WTC11 (cell line): ENCODE data around the gene DENND6A. TPM values are rescaled to one million over a fixed set of nuclear protein-coding genes. Genes with fewer than 3 reads are reported as not detected.

Experiments used
- ATAC-seq: fragments of 200-7000 bp; cut with Tn5 transposase; 2 replicates; pipeline ENCODE4 v1.10.0; 2021; ENCODE audit warnings: mild to moderate bottlenecking, moderate library complexity
- CTCF ChIA-PET: fragments of 300-600 bp; sonication (Branson Sonifier 250); formaldehyde crosslinking; loops from one replicate; lab custom pipeline; 2021; ENCODE audit warnings: antibody characterized with exemption; lab: Charles Lee
- POLR2A ChIA-PET: fragments of 350-600 bp; sonication (Branson Sonifier 250); formaldehyde crosslinking; loops from one replicate; lab custom pipeline; 2021; ENCODE audit warnings: antibody characterized with exemption; lab: Charles Lee
- DNase-seq: peaks from one replicate; pipeline ENCODE4 v3.0.0; 2021; ENCODE audit warnings: low spot score
- H3K27ac Mint-ChIP-seq: 2 replicates; pipeline ENCODE4 v1.8.0; 2021; ENCODE audit warnings: mixed read lengths
- H3K27me3 Mint-ChIP-seq: 2 replicates; pipeline ENCODE4 v1.8.0; 2021; ENCODE audit warnings: low read depth, mild to moderate bottlenecking, moderate library complexity, mixed read lengths
- H3K36me3 Mint-ChIP-seq: 2 replicates; pipeline ENCODE4 v1.8.0; 2021; ENCODE audit warnings: mixed read lengths
- H3K4me1 Mint-ChIP-seq: 2 replicates; pipeline ENCODE4 v1.8.0; 2022; ENCODE audit warnings: mixed read lengths
- H3K4me3 Mint-ChIP-seq: 2 replicates; pipeline ENCODE4 v1.8.0; 2021; ENCODE audit warnings: mild to moderate bottlenecking, moderate library complexity, mixed read lengths
- H3K9me3 Mint-ChIP-seq: 2 replicates; pipeline ENCODE4 v1.8.0; 2021; ENCODE audit warnings: mixed read lengths
- ARID4B ChIP-seq: sonication (generic); formaldehyde crosslinking; IDR thresholded peaks from 2 replicates; pipeline ENCODE4 v1.8.0; 2023; ENCODE audit warnings: missing genetic modification reagents, mild to moderate bottlenecking, borderline replicate concordance
- E2F1 ChIP-seq: sonication (generic); formaldehyde crosslinking; IDR thresholded peaks from 2 replicates; pipeline ENCODE4 v1.8.0; 2022; ENCODE audit warnings: mild to moderate bottlenecking, missing genetic modification reagents
- E2F4 ChIP-seq: sonication (generic); formaldehyde crosslinking; IDR thresholded peaks from 2 replicates; pipeline ENCODE4 v1.8.1; 2022; ENCODE audit warnings: low read depth, mild to moderate bottlenecking, moderate library complexity, missing genetic modification reagents, borderline replicate concordance
- ESRRA ChIP-seq: sonication (generic); formaldehyde crosslinking; IDR thresholded peaks from 2 replicates; pipeline ENCODE4 v1.8.1; 2022; ENCODE audit warnings: mild to moderate bottlenecking, missing genetic modification reagents, borderline replicate concordance
- IRF2 ChIP-seq: sonication (generic); formaldehyde crosslinking; IDR thresholded peaks from 2 replicates; pipeline ENCODE4 v1.8.0; 2022; ENCODE audit warnings: low read depth, missing genetic modification reagents, borderline replicate concordance
- NFATC4 ChIP-seq: fragments of 250-450 bp; sonication (Bioruptor Pico); IDR thresholded peaks from 2 replicates; pipeline ENCODE4 v1.9.0; 2021; ENCODE audit warnings: mild to moderate bottlenecking
- NFE2L1 ChIP-seq: sonication (generic); formaldehyde crosslinking; IDR thresholded peaks from 2 replicates; pipeline ENCODE4 v1.8.1; 2023; ENCODE audit warnings: missing genetic modification reagents
- NFYB ChIP-seq: sonication (generic); formaldehyde crosslinking; conservative IDR thresholded peaks from 2 replicates; pipeline ENCODE4 v1.8.0; 2022; ENCODE audit warnings: low read depth, missing genetic modification reagents
- RORB ChIP-seq: fragments of 250-450 bp; sonication (Bioruptor Pico); IDR thresholded peaks from 2 replicates; pipeline ENCODE4 v1.9.0; 2021; ENCODE audit warnings: mild to moderate bottlenecking
- TCF7 ChIP-seq: sonication (generic); formaldehyde crosslinking; IDR thresholded peaks from 2 replicates; pipeline ENCODE4 v1.8.0; 2022; ENCODE audit warnings: mild to moderate bottlenecking, low read depth, missing genetic modification reagents, moderate library complexity
- TEAD1 ChIP-seq: sonication (generic); formaldehyde crosslinking; IDR thresholded peaks from 2 replicates; pipeline ENCODE4 v1.8.0; 2022; ENCODE audit warnings: mild to moderate bottlenecking, missing genetic modification reagents
- USF1 ChIP-seq: sonication (generic); formaldehyde crosslinking; IDR thresholded peaks from 2 replicates; pipeline ENCODE4 v1.8.0; 2022; ENCODE audit warnings: mild to moderate bottlenecking, missing genetic modification reagents
- ZBTB43 ChIP-seq: sonication (generic); formaldehyde crosslinking; IDR thresholded peaks from 2 replicates; pipeline ENCODE4 v1.8.1; 2023; ENCODE audit warnings: mild to moderate bottlenecking, missing genetic modification reagents
- ZNF416 ChIP-seq: fragments of 250-450 bp; sonication (Bioruptor Pico); IDR thresholded peaks from 2 replicates; pipeline ENCODE4 v1.9.0; 2021; ENCODE audit warnings: mild to moderate bottlenecking, inconsistent platforms
- ZNF423 ChIP-seq: fragments of 250-450 bp; sonication (Bioruptor Pico); IDR thresholded peaks from 2 replicates; pipeline ENCODE4 v2.1.2; 2022; ENCODE audit warnings: mild to moderate bottlenecking, moderate library complexity
- ZNF671 ChIP-seq: fragments of 250-450 bp; sonication (Bioruptor Pico); IDR thresholded peaks from 2 replicates; pipeline ENCODE4 v1.8.0; 2021; ENCODE audit warnings: mild to moderate bottlenecking
- total RNA-seq: library from RNA; stranded (reverse); gene quantifications from 3 replicates; pipeline ENCODE4 v1.2.3, GENCODE V29; 2021

DENND6A gene
- total RNA-seq, 1 experiment from 2014 or later = 13.9 TPM

- TF ChIP-seq ARID4B (no peak), IRF2 (CRISPR knock-in tag) (no peak), NFATC4 (CRISPR knock-in tag) (no peak), ZNF423 (CRISPR knock-in tag) (no peak), NFE2L1 (CRISPR knock-in tag) (no peak), USF1 (CRISPR knock-in tag) (no peak), TCF7 (no peak)
These were observed 33.7 kb downstream of the DENND6A start (continued) for GRCh38 chr3:57659004-57659673.

- ChIA-PET CTCF (interaction anchor here (0.6 kb wide), 1 partner anchor 13 kb away, joined by 3 read pairs; no protein-coding TSS in a partner anchor), POLR2A (interaction anchor here (1.9 kb wide), 1 partner anchor 61 kb away, joined by 4 read pairs; the partner anchor contains the start of gene ARF4)
- H3K4me3 Mint-ChIP-seq = no peak overlapping the region
- DNase-seq = no peak
- H3K9me3 Mint-ChIP-seq = no peaks in the 10 kb centered on the region
- peaks cover 7% of the 10 kb centered on the region for H3K36me3 Mint-ChIP-seq
- no peak for ATAC-seq
- no peak overlapping the region for H3K27ac Mint-ChIP-seq
- no peaks in the 10 kb centered on the region for H3K27me3 Mint-ChIP-seq
- peaks cover 12% of the 10 kb centered on the region for H3K4me1 Mint-ChIP-seq
- TF ChIP-seq NFYB (CRISPR knock-in tag) (no peak), USF1 (CRISPR knock-in tag) (no peak), ZNF416 (CRISPR knock-in tag) (no peak), ESRRA (CRISPR knock-in tag) (no peak), RORB (CRISPR knock-in tag) (no peak), ZBTB43 (CRISPR knock-in tag) (no peak)
- TF ChIP-seq, all 79 proteins: peak for 0
These were observed 34.3 kb downstream of the DENND6A start for GRCh38 chr3:57658536-57658935.

GRCh38 chr3:57655727-57656126 is 37.1 kb downstream of the DENND6A start:
- no peak overlapping the region for H3K4me3 Mint-ChIP-seq
- peaks cover 12% of the 10 kb centered on the region for H3K4me1 Mint-ChIP-seq
- CTCF ChIA-PET = no interaction called here
- peaks cover 13% of the 10 kb centered on the region for H3K36me3 Mint-ChIP-seq
- ATAC-seq (no peak), DNase-seq (no peak)
- no peaks in the 10 kb centered on the region for H3K27me3 Mint-ChIP-seq
- no peak for TF ChIP-seq ZNF671
- H3K27ac Mint-ChIP-seq = no peak overlapping the region
- no peaks in the 10 kb centered on the region for H3K9me3 Mint-ChIP-seq
- POLR2A ChIA-PET = no interaction called here

- peaks cover 22% of the 10 kb centered on the region for H3K36me3 Mint-ChIP-seq
- CTCF ChIA-PET = interaction anchor here (0.6 kb wide), 1 partner anchor 523 kb away, joined by 3 read pairs; no protein-coding TSS in a partner anchor
These were observed 38.6 kb downstream of the DENND6A start for GRCh38 chr3:57654267-57654666.

More at GRCh38 chr3:57654267-57654666, 38.6 kb downstream of the DENND6A start:
- no peak for ATAC-seq
- POLR2A ChIA-PET = no interaction called here
- H3K4me1 Mint-ChIP-seq = peaks cover 4% of the 10 kb centered on the region
- H3K4me3 Mint-ChIP-seq = no peak overlapping the region
- no peaks in the 10 kb centered on the region for H3K27me3 Mint-ChIP-seq
- peaks cover 10% of the 10 kb centered on the region for H3K9me3 Mint-ChIP-seq
- no peak overlapping the region for H3K27ac Mint-ChIP-seq
- TF ChIP-seq E2F4 (no peak), E2F1 (no peak), TEAD1 (CRISPR knock-in tag) (no peak), NFE2L1 (CRISPR knock-in tag) (no peak)
- DNase-seq = no peak
